Subcutaneous abdominal adipose tissue (tissue), 5 donors: Measurements from ENCODE around the gene SLC1A7.
A peak's percentile ranks its signal among the peaks of the same experiment; 100 is the strongest.

Source experiments
- H3K27ac ChIP-seq: one replicate; pipeline ENCODE4 v1.7.0; 2013; ENCODE audit warnings: low read depth, mild to moderate bottlenecking, inconsistent platforms, low read length, moderate library complexity
- H3K27me3 ChIP-seq, 5 donors: one replicate each; pipeline ENCODE4 v1.7.0; 2013; ENCODE audit warnings: low read length in 5 of 5, inconsistent platforms in 1 of 5; ENCODE audit not compliant: control insufficient read depth in 5 of 5, insufficient read depth in 4 of 5
- H3K36me3 ChIP-seq, 5 donors: one replicate each; pipeline ENCODE4 v1.7.0; 2013; ENCODE audit warnings: low read length in 5 of 5; ENCODE audit not compliant: control insufficient read depth in 5 of 5, insufficient read depth in 5 of 5
- H3K4me1 ChIP-seq, 5 donors: one replicate each; pipeline ENCODE4 v1.7.0; 2013; ENCODE audit warnings: low read length in 5 of 5, mild to moderate bottlenecking in 3 of 5, moderate library complexity in 1 of 5; ENCODE audit not compliant: control insufficient read depth in 5 of 5, insufficient read depth in 5 of 5
- H3K4me3 ChIP-seq, 5 donors: one replicate each; pipeline ENCODE4 v1.7.0; 2013; ENCODE audit warnings: low read length in 5 of 5, low read depth in 1 of 5
- H3K9ac ChIP-seq, 5 donors: one replicate each; pipeline ENCODE4 v1.7.0; 2013; ENCODE audit warnings: low read length in 5 of 5, mild to moderate bottlenecking in 4 of 5, moderate library complexity in 3 of 5
- H3K9me3 ChIP-seq, 5 donors: one replicate each; pipeline ENCODE4 v1.7.0; 2013; ENCODE audit warnings: low read length in 5 of 5; ENCODE audit not compliant: control insufficient read depth in 5 of 5
- donor health status: healthy.
- donor health status: healthy.
- donor health status: healthy.
- donor health status: healthy.
- donor health status: healthy.

Gene SLC1A7

GRCh38 chr1:53094533-53094919 lies 47.9 kb downstream of the SLC1A7 start:
- Histone ChIP-seq H3K9ac (peak overlapping the region in 1 of 5 donors; percentile 31), H3K4me1 (peaks cover 3 to 44% (median 23%) of the 10 kb centered on the region in 5 donors), H3K27me3 (no peaks in the 10 kb centered on the region), H3K27ac (no peak overlapping the region), H3K4me3 (no peak overlapping the region), H3K36me3 (no peaks in the 10 kb centered on the region), H3K9me3 (peaks cover 0 to 9% (median 0%) of the 10 kb centered on the region in 5 donors)

GRCh38 chr1:53093778-53094532 lies 48.5 kb downstream of the SLC1A7 start:
- H3K9ac ChIP-seq: peak overlapping the region in 1 of 5 donors; percentile 31
- H3K27ac ChIP-seq: no peak overlapping the region
- H3K4me1 ChIP-seq: peaks cover 3 to 48% (median 23%) of the 10 kb centered on the region in 5 donors
- H3K27me3 ChIP-seq: no peaks in the 10 kb centered on the region
- no peaks in the 10 kb centered on the region for H3K36me3 ChIP-seq
- no peak overlapping the region for H3K4me3 ChIP-seq
- H3K9me3 ChIP-seq: peaks cover 0 to 9% (median 0%) of the 10 kb centered on the region in 5 donors

- H3K4me3 ChIP-seq: no peak overlapping the region
- H3K27me3 ChIP-seq: no peaks in the 10 kb centered on the region
- H3K27ac ChIP-seq: no peak overlapping the region
- peaks cover 0 to 6% (median 0%) of the 10 kb centered on the region in 5 donors for H3K9me3 ChIP-seq
- H3K9ac ChIP-seq: no peak overlapping the region
- peaks cover 3 to 48% (median 23%) of the 10 kb centered on the region in 5 donors for H3K4me1 ChIP-seq
- no peaks in the 10 kb centered on the region for H3K36me3 ChIP-seq
Measured at GRCh38 chr1:53093451-53093754, 49.0 kb downstream of the SLC1A7 start.

- Histone ChIP-seq H3K27me3 (no peaks in the 10 kb centered on the region), H3K9ac (no peak overlapping the region), H3K27ac (no peak overlapping the region), H3K36me3 (no peaks in the 10 kb centered on the region), H3K4me1 (peaks cover 3 to 48% (median 23%) of the 10 kb centered on the region in 5 donors), H3K4me3 (no peak overlapping the region), H3K9me3 (peaks cover 0 to 4% (median 0%) of the 10 kb centered on the region in 5 donors)
Measured at GRCh38 chr1:53092659-53093450, 49.6 kb downstream of the SLC1A7 start.

- Histone ChIP-seq H3K4me1 (peaks cover 3 to 48% (median 23%) of the 10 kb centered on the region in 5 donors), H3K4me3 (no peak overlapping the region), H3K27me3 (no peaks in the 10 kb centered on the region), H3K9ac (no peak overlapping the region), H3K36me3 (no peaks in the 10 kb centered on the region), H3K9me3 (peaks cover 0 to 4% (median 0%) of the 10 kb centered on the region in 5 donors), H3K27ac (no peak overlapping the region)
Measured at GRCh38 chr1:53091841-53092645, 50.4 kb downstream of the SLC1A7 start.

GRCh38 chr1:53090227-53091147 lies 52.0 kb downstream of the SLC1A7 start:
- Histone ChIP-seq H3K4me3 (peak overlapping the region in 4 of 5 donors; percentile 17 to 55 (median 44)), H3K9ac (peak overlapping the region in 2 of 5 donors; percentile 10 to 39), H3K4me1 (peaks cover 3 to 48% (median 23%) of the 10 kb centered on the region in 5 donors), H3K9me3 (peaks cover 0 to 4% (median 0%) of the 10 kb centered on the region in 5 donors), H3K27me3 (no peaks in the 10 kb centered on the region), H3K36me3 (peaks cover 0 to 7% (median 0%) of the 10 kb centered on the region in 5 donors), H3K27ac (no peak overlapping the region)

GRCh38 chr1:53089478-53090226 lies 52.8 kb downstream of the SLC1A7 start:
- Histone ChIP-seq H3K4me1 (peaks cover 3 to 42% (median 23%) of the 10 kb centered on the region in 5 donors), H3K9me3 (no peaks in the 10 kb centered on the region), H3K27me3 (no peaks in the 10 kb centered on the region), H3K27ac (no peak overlapping the region), H3K9ac (no peak overlapping the region), H3K4me3 (peak overlapping the region in 2 of 5 donors; percentile 7 to 53), H3K36me3 (peaks cover 0 to 7% (median 3%) of the 10 kb centered on the region in 5 donors)

GRCh38 chr1:53088616-53089300 lies 53.7 kb downstream of the SLC1A7 start:
- Histone ChIP-seq H3K9me3 (no peaks in the 10 kb centered on the region), H3K9ac (no peak overlapping the region)

More at GRCh38 chr1:53088616-53089300, 53.7 kb downstream of the SLC1A7 start:
- H3K36me3 ChIP-seq: peaks cover 0 to 9% (median 3%) of the 10 kb centered on the region in 5 donors
- H3K27me3 ChIP-seq: no peaks in the 10 kb centered on the region
- peaks cover 3 to 33% (median 23%) of the 10 kb centered on the region in 5 donors for H3K4me1 ChIP-seq
- no peak overlapping the region for H3K4me3 ChIP-seq
- H3K27ac ChIP-seq: no peak overlapping the region
